MM.1S (cell line): ENCODE measurements around the gene RUFY2.

Experiments used
- CTCF ChIP-seq: fragments of 300-600 bp; sonication (generic); IDR thresholded peaks from 2 replicates; pipeline ENCODE4 v1.5.1; 2016; ENCODE audit warnings: antibody characterized with exemption, low read length, mixed read lengths
- EZH2 ChIP-seq: fragments of 300-600 bp; sonication (generic); optimal IDR thresholded peaks from 2 replicates; pipeline ENCODE3; 2017; ENCODE audit warnings: low read depth, mild to moderate bottlenecking, antibody characterized with exemption, low read length, mixed read lengths
- EZH2phosphoT487 ChIP-seq: fragments of 300-600 bp; sonication (generic); IDR thresholded peaks from 2 replicates; pipeline ENCODE4 v1.6.1; 2018; ENCODE audit warnings: antibody characterized with exemption, low read length

GRCh38 chr10:68434657-68435056 lies 27.6 kb upstream of the RUFY2 start:
- TF ChIP-seq CTCF = no peak
- no peak for TF ChIP-seq EZH2
- TF ChIP-seq EZH2phosphoT487 = no peak
